Natural killer cell treated with Interleukin-12 subunit alpha and Interleukin-12 subunit beta and Interleukin-15 and Interleukin-18, amount 100 ng/mL, for 72 hours (primary cell): ENCODE measurements around the gene UPK1A. TPM values are rescaled to one million over a fixed set of nuclear protein-coding genes. Genes with fewer than 3 reads are reported as not detected.
A peak's percentile ranks its signal among the peaks of the same experiment; 100 is the strongest.

Source experiments
- ATAC-seq, 2 donors: fragments of 150-1000 bp; cut with Tn5 transposase in 1 of 2; sonication (Bioruptor Pico), chemical (Tn5 transposase) in 1 of 2; 2 replicates each; pipeline ENCODE4 v1.10.0; 2021
- DNase-seq: peaks from one replicate; pipeline ENCODE4 v3.0.0; 2022; ENCODE audit warnings: low spot score
- H3K27ac Mint-ChIP-seq, 2 donors: 1 replicate in 1 of 2; 2 replicates in 1 of 2; pipeline ENCODE4 v1.8.0; 2022; ENCODE audit warnings: mixed read lengths in 2 of 2, mild to moderate bottlenecking in 1 of 2, moderate library complexity in 1 of 2
- H3K27me3 Mint-ChIP-seq, 2 donors: 1 replicate in 1 of 2; 2 replicates in 1 of 2; pipeline ENCODE4 v1.8.0; 2022; ENCODE audit warnings: mixed read lengths in 2 of 2
- H3K36me3 Mint-ChIP-seq: one replicate; pipeline ENCODE4 v1.8.0; 2022; ENCODE audit warnings: mixed read lengths
- H3K4me1 Mint-ChIP-seq, 2 donors: 1 replicate in 1 of 2; 2 replicates in 1 of 2; pipeline ENCODE4 v1.8.0; 2022; ENCODE audit warnings: low read depth in 2 of 2, mixed read lengths in 2 of 2, mild to moderate bottlenecking in 1 of 2
- H3K4me3 Mint-ChIP-seq: one replicate; pipeline ENCODE4 v1.8.0; 2022; ENCODE audit warnings: mixed read lengths
- H3K9me3 Mint-ChIP-seq: 2 replicates; pipeline ENCODE4 v1.8.0; 2022; ENCODE audit warnings: mixed read lengths
- total RNA-seq, 2 donors: library from RNA; stranded (reverse); gene quantifications; one replicate each; pipeline ENCODE4 v1.2.3, GENCODE V29; 2022

UPK1A gene
- under 1 TPM; 0.38 to 0.70 TPM for total RNA-seq

- Mint-ChIP-seq H3K27me3 (peaks cover 11 to 20% of the 10 kb centered on the region in 2 donors), H3K4me3 (no peak within 1 kb of the TSS), H3K27ac (no peak within 1 kb of the TSS), H3K9me3 (no peaks in the 10 kb centered on the region), H3K36me3 (peaks cover 6% of the 10 kb centered on the region), H3K4me1 (no peaks in the 10 kb centered on the region)
- DNase-seq (no peak), ATAC-seq (peak; percentile 22 to 40)
Observed at GRCh38 chr19:35666251-35666913, at the start of gene UPK1A. Gene UPK1A (plus strand): TSS chr19:35666517. CDS start chr19:35666813, 296 bp downstream.

DNA sequence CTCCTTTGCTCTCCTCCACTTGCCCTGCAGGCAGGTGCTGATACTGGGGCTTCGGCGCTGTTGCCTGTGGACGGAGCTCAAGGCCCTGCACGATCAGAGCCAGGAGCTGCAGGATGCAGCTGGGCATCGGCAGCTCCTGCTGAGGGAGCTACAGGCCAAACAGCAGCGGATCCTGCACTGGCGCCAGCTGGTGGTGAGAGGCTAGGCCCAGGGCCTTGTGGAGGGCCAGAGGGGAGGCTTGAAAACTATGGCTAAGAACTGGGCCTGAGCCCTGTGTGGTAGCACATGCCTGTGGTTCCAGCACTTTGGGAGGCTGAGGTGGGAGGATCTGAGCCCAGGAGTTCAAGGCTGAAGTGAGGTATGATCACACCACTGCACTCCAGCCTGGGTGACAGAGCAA lies 47.5 kb upstream of the UPK1A start:
- Mint-ChIP-seq H3K36me3 (no peaks in the 10 kb centered on the region), H3K27ac (no peak overlapping the region), H3K4me3 (no peak overlapping the region), H3K4me1 (peaks cover 0 to 2% of the 10 kb centered on the region in 2 donors), H3K27me3 (no peaks in the 10 kb centered on the region), H3K9me3 (no peaks in the 10 kb centered on the region)
- no peak for DNase-seq
- no peak for ATAC-seq

DNA sequence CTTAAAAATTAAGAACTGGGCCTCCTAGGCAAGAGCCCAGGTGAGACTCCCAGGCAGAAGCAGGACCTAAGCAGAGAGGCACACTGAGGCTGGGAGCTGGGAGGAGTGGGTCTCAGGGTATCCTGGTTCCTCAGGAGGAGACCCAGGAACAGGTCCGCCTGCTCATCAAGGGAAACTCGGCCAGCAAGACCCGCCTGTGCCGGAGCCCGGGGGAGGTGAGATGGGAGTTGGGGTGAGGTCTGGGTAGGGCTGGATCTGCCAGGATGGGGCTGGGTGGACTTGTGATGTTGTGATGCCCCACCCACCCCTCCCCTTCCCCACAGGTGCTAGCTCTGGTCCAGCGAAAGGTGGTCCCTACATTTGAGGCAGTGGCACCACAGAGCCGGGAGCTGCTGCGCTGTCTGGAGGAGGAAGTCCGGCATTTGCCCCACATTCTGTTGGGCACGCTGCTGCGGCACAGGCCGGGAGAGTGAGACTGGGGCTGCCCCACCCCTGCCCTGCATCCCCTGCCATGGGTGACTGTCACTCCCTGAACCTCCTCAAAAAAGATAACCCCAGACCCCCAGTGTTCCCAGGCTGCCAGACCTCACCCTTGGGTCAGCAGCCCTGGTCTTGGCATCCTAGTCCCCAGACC lies 46.9 kb upstream of the UPK1A start:
- Mint-ChIP-seq H3K27me3 (no peaks in the 10 kb centered on the region), H3K4me3 (no peak overlapping the region), H3K36me3 (no peaks in the 10 kb centered on the region), H3K27ac (no peak overlapping the region), H3K9me3 (no peaks in the 10 kb centered on the region), H3K4me1 (no peaks in the 10 kb centered on the region)
- ATAC-seq (no peak), DNase-seq (no peak)

GRCh38 chr19:35620001-35620400 lies 46.3 kb upstream of the UPK1A start:
- DNase-seq: no peak
- no peaks in the 10 kb centered on the region for H3K36me3 Mint-ChIP-seq
- no peak for ATAC-seq
- H3K27ac Mint-ChIP-seq: no peak overlapping the region
- H3K4me3 Mint-ChIP-seq: no peak overlapping the region
- H3K4me1 Mint-ChIP-seq: no peaks in the 10 kb centered on the region
- H3K27me3 Mint-ChIP-seq: no peaks in the 10 kb centered on the region
- H3K9me3 Mint-ChIP-seq: no peaks in the 10 kb centered on the region

GRCh38 chr19:35621708-35622107 lies 44.6 kb upstream of the UPK1A start:
- ATAC-seq (no peak), DNase-seq (no peak)
- Mint-ChIP-seq H3K27me3 (no peaks in the 10 kb centered on the region), H3K4me3 (no peak overlapping the region), H3K36me3 (no peaks in the 10 kb centered on the region), H3K4me1 (no peaks in the 10 kb centered on the region), H3K9me3 (no peaks in the 10 kb centered on the region), H3K27ac (no peak overlapping the region)

DNA sequence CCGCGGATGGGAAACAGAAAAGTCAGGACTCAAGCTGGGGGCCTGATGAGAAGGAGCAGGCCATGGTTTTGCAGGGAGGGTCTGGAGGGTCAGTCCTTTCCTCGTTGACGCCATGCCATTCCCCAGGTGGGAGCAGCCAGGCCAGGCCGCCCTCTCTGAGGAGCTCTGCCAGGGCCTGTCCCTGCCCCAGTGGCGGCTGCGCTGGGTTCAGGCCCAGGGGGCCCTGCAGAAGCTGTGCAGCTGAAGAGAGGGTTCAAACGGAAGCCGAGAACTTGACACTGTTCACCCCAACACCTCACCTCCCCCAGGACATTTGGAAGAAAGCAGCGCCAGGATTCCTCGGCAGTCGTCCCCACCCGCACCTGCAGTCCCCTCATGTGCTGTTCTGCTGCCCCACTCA lies 43.6 kb upstream of the UPK1A start:
- no peak for DNase-seq

DNA sequence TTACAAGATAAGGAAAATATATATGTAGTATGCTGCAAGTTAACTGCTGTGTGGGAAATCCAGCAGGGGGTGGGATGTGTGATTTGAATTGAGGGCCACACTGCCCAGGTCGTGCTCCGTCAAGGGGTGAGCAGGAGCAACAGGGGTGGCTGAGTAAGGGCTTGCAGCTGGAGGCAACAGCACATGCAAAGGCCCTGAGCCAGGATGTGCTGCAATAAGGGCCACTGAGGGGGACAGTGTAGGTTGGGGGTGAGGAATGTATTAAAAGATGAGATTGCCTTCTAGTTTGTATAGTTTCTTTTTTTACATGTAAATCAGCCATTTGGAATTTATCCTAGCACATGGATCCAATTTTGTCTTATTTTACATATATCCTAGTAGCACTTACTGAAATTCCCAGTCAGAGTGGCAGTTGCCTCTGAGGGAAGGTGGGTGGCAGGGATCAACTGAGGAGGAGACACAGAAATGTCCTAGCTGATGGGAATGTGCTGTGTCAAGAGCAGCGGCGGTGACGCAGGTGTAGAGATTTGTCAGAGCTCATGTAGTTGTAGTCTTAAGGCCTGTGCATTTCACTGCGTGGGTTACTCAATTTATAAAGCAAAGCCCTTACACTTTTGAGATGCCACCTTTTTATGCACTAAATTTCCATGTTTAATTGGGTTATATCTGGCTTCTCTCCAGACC lies 42.8 kb upstream of the UPK1A start:
- H3K9me3 Mint-ChIP-seq: no peaks in the 10 kb centered on the region
- no peak for DNase-seq
- H3K4me3 Mint-ChIP-seq: no peak overlapping the region
- no peaks in the 10 kb centered on the region for H3K36me3 Mint-ChIP-seq
- no peaks in the 10 kb centered on the region for H3K27me3 Mint-ChIP-seq
- H3K4me1 Mint-ChIP-seq: peaks cover 3 to 4% of the 10 kb centered on the region in 2 donors
- no peak overlapping the region for H3K27ac Mint-ChIP-seq
- ATAC-seq: no peak

More for the DNA sequence above, 43.6 kb upstream of the UPK1A start:
- Mint-ChIP-seq H3K27me3 (no peaks in the 10 kb centered on the region), H3K4me1 (no peaks in the 10 kb centered on the region), H3K9me3 (no peaks in the 10 kb centered on the region), H3K27ac (no peak overlapping the region), H3K4me3 (no peak overlapping the region), H3K36me3 (no peaks in the 10 kb centered on the region)
- ATAC-seq: no peak

- no peaks in the 10 kb centered on the region for H3K27me3 Mint-ChIP-seq
- peaks cover 21 to 26% of the 10 kb centered on the region in 2 donors for H3K4me1 Mint-ChIP-seq
- ATAC-seq (no peak), DNase-seq (no peak)
- peak overlapping the region; percentile 85 to 98 for H3K27ac Mint-ChIP-seq
- H3K36me3 Mint-ChIP-seq: peaks cover 20% of the 10 kb centered on the region
- peak overlapping the region; percentile 96 for H3K4me3 Mint-ChIP-seq
- no peaks in the 10 kb centered on the region for H3K9me3 Mint-ChIP-seq
Observed at GRCh38 chr19:35628264-35628564, 38.1 kb upstream of the UPK1A start.

- peak; percentile 100 for ATAC-seq
- Mint-ChIP-seq H3K27me3 (no peaks in the 10 kb centered on the region), H3K9me3 (no peaks in the 10 kb centered on the region), H3K36me3 (peaks cover 24% of the 10 kb centered on the region), H3K4me1 (peaks cover 21 to 28% of the 10 kb centered on the region in 2 donors), H3K27ac (peak within 1 kb of the TSS; percentile 85 to 98), H3K4me3 (peak within 1 kb of the TSS; percentile 96)
- peak; percentile 97 for DNase-seq
Observed at GRCh38 chr19:35628565-35629331, 37.6 kb upstream of the UPK1A start, which contains the start of gene RBM42. Gene RBM42 (plus strand): TSS chr19:35629036. CDS start chr19:35629154, 118 bp downstream.

DNA sequence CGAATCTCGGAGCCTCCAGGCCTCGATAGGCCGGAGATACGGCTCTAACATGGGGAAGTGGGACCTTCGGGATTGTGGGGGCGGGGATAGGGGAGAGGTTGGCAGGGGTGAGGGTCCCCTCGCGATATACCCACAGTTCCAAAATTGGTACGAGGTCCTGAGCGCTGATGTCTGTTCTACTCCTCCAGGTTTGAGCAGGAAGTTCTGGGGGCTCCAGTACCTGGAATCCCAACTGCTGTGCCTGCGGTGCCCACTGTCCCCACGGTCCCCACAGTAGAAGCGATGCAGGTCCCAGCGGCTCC lies 37.0 kb upstream of the UPK1A start:
- Mint-ChIP-seq H3K9me3 (no peaks in the 10 kb centered on the region), H3K27me3 (no peaks in the 10 kb centered on the region), H3K4me1 (peaks cover 21 to 28% of the 10 kb centered on the region in 2 donors), H3K4me3 (peak overlapping the region; percentile 96), H3K36me3 (peaks cover 24% of the 10 kb centered on the region), H3K27ac (peak overlapping the region; percentile 85 to 98)
- no peak for ATAC-seq
- DNase-seq: no peak

DNA sequence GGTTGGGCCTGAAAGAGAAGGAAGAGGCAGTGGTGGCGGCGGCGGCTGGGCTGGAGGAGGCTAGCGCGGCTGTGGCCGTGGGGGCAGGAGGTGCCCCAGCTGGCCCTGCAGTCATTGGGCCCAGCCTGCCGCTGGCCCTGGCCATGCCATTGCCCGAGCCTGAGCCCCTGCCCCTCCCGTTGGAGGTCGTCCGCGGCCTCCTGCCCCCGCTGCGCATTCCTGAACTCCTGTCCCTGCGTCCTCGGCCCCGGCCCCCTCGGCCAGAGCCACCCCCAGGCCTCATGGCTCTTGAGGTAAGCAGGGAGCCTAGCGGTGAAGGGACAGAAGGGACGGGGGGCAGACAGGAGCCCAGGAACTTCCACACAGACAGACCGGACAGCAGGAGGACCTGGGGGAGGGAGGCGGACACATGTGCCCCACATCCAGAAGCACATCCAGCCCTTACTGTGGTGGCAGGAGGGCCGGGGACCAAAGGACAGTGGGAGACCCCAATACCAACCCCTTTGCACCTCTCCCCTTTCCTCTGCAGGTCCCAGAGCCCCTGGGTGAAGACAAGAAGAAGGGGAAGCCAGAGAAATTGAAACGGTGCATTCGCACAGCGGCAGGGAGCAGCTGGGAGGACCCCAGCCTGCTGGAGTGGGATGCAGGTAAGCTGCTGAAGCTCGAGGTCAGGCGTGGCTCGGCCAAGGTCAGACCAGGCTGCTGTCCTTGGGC lies 32.4 kb upstream of the UPK1A start:
- Mint-ChIP-seq H3K4me1 (peaks cover 12 to 24% of the 10 kb centered on the region in 2 donors), H3K9me3 (no peaks in the 10 kb centered on the region), H3K27me3 (no peaks in the 10 kb centered on the region), H3K27ac (peak overlapping the region in 1 of 2 donors; percentile 35), H3K4me3 (no peak overlapping the region), H3K36me3 (peaks cover 28% of the 10 kb centered on the region)
- ATAC-seq: no peak
- DNase-seq: no peak

DNA sequence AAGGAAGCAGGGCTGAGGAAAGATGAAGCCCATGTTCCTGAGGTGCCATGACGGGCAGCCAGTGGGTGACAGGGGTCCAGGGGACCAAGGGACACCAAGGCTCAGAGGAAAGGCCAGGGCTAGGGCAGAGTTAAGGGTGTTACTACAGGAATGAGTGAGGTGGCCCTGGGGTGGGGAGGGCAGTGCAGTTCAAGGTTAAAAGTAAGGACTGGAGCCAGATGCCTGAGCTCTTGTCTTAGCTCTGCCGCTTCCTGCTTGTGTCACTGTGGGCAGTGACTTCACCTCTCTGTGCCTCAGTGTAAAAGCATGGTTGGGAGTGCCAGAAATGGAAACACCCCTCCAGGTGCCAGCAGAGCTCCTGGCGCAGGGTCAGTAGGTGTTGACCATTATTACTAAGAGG lies 29.7 kb upstream of the UPK1A start:
- Mint-ChIP-seq H3K36me3 (peaks cover 15% of the 10 kb centered on the region), H3K27ac (no peak overlapping the region), H3K4me3 (no peak overlapping the region), H3K4me1 (peaks cover 11 to 20% of the 10 kb centered on the region in 2 donors), H3K27me3 (no peaks in the 10 kb centered on the region), H3K9me3 (no peaks in the 10 kb centered on the region)
- DNase-seq (peak; percentile 8), ATAC-seq (peak in 1 of 2 donors; percentile 37)

- DNase-seq (peak; percentile 52), ATAC-seq (no peak)
- no peak overlapping the region for H3K4me3 Mint-ChIP-seq
- H3K4me1 Mint-ChIP-seq: peaks cover 11 to 16% of the 10 kb centered on the region in 2 donors
- H3K27me3 Mint-ChIP-seq: no peaks in the 10 kb centered on the region
- H3K36me3 Mint-ChIP-seq: peaks cover 11% of the 10 kb centered on the region
- no peak overlapping the region for H3K27ac Mint-ChIP-seq
- H3K9me3 Mint-ChIP-seq: no peaks in the 10 kb centered on the region
Observed at GRCh38 chr19:35637165-35637564, 29.2 kb upstream of the UPK1A start.
